HG02678 (cell line): ENCODE data around the gene MKRN3.

ENCODE experiments used
- ATAC-seq: cut with Tn5 transposase; IDR thresholded peaks from one replicate; pipeline ENCODE4 v1.9.1; 2021; ENCODE audit warnings: mild to moderate bottlenecking, moderate library complexity; ENCODE audit not compliant: unreplicated experiment

The MKRN3 gene

DNA sequence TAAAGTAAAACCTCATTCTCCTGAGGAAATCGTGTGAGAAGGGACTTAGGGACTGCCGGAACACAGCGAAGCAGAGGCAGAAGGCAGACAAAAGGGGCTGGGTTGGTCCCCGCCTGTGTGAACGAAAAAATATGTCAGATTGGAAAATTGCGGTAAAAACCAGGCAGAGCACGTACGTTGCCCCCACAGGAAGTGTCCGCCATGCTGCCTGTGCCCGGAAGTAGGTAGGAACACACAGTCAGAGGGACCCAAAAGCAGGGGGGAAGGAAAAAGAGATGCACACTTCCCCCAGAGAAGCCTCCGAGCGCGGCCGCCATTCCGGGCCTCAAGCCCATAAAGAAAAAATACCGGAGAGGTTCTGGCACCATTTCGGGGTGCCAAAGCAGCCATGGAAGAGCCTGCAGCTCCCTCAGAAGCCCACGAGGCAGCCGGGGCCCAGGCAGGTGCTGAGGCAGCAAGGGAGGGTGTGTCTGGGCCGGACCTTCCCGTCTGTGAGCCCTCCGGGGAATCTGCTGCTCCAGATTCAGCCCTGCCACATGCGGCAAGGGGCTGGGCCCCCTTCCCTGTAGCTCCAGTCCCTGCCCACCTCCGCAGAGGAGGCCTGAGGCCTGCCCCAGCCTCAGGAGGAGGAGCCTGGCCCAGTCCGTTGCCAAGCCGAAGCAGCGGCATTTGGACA is at the start of gene MKRN3:
MKRN3 (plus strand) TSS at position 280 of the 676 bp plus-strand sequence; CDS start at position 389, 109 bp downstream.
- no peak for ATAC-seq

DNA sequence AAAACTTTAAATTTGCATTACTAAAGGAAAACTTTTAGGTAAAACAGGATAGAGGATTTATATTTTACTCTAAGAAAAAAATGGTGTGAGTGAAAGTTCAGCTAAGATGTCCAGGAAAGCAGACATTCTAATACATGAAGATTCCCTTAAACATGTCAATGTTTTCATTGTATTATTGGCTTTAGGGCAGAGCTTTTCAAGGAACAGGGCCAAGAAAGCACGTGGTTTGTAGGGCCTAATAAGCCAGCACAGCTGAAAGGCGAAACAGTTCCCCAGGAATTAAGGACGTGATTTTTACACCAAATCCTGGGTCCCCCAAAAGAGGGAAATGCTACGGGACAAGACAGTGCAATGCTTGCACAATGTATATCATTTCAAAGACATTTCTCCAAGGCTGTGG is 48.6 kb upstream of the MKRN3 start:
- no peak for ATAC-seq

DNA sequence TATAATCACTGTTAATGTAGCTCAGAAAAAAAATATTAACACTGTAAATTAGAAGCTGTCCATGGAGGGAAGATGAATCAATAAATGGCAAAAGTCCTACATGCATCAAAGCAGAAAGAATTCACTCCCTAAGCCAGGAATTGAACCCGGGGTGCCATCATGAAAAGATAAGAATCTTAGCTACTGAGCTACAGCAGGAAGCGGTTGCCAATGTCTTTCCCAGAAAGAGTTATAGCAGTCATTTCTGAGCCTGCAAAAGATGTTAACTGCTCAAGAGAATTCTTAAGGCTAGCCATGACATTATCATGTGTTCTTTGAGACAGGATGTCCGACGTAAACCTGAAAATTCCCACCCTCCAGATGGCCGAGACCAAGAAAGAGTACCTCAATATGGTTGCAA is 47.4 kb upstream of the MKRN3 start:
- ATAC-seq, result no peak

DNA sequence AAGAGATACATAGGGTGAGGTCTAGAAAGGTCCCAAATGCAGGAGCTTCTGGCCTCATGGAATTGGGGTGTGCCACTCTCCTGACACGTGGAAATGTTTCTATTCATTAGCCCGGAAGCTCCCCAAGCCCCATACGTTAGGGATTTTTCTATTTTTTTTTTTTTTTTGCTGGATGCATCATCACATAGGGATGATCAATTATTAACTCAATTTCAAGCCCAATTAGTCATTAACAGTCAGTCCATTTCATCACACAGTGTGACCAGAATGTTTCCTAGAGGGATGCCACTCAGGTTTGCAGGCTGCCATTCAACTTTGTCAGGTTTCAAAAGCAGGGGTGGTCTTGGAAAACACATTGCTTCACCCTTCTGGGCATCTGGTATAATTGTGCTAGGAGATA is 40.7 kb upstream of the MKRN3 start:
- no peak for ATAC-seq

DNA sequence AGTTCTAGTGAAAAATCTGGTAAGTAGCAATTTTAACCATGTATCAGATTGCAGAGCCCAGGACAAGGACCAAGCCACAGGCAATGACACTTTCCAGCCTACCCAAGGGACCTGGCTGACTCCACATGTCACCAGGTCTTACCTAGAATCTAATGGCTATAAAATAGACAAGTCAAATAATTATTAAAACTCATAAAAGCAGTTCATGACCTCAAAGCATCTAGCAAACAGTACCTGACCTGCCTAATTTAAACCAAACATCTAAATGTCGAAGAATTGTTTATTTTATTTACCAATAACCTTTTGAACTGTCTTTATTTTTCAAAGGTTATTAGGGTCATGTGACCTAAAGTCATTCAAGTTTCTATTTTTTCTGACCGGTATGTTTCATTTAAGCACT is 35.6 kb upstream of the MKRN3 start:
- no peak for ATAC-seq

DNA sequence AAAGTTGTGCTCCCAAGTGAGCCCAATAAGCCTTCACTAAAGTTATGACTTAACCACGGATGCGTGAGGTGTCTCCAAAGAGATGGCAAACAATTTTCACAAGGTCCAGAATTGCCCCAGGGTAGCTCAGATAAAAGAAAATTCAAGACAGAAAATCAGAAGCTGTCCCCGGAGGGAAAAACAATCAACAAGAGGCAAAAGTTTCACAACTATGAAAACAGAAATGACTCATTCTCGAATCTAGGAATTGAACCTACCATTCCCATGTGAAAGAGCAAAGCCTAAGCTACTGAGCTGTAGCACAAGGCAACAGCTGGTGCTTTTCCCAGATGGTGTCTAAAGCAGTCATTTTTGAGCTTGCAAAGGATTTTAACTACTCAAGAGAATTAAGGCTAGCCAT is 33.5 kb upstream of the MKRN3 start:
- ATAC-seq, result no peak

DNA sequence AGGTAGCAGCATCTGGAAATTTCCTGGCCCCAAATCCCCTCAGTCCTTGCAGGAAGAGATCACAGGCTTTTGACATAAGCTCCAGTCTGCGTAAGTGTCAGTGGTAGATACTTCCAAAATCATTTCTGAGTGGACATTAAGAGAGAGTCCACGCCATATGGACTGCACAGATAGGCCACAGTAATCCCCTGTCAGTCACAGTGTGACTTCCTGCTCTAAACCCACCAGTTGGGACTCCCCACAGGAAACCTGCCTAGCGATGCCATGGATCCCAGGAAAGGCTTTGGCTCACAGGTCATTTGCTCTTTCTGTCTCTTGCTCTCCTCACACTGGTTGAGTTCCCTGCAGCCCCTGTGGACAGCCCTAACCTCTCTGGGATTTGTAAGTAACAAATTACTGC is 28.8 kb upstream of the MKRN3 start:
- ATAC-seq, result no peak

DNA sequence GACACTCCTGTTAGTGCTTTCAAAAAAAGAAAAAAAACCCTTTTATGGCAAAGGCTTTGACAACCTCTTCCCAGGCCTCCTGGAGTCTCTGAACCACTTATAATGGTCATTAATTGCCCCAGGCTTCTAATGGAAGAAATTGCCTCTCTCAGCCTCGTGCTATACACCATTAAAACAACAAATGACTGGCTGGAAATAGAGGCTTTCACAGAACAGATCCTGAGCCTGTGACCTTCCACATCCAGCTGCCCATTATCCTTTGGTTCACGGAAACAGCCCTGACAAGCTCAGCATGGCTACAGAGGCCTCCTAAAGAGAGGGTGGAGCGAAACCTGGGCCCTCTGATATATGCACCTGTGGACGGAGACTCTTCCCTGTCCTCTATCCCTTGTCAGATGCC is 26.8 kb upstream of the MKRN3 start:
- no peak for ATAC-seq

DNA sequence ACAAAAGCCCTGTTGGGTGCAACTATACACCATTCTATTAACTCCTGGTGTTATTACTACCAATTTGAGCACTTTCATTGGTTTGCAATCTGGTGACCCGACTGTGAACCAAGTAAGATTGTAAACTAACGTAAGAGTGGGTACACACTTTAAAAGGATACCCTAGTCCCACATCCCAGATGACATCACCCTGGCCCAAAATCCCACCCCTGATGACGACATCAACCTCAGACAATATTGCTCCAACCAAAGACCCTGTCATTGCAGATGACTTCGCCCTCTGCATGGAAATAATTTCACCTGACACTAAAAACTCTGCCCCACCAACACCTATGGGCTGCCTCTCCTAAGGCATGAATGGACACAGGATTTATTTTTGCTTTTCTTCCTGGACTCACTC is 25.6 kb upstream of the MKRN3 start:
- no peak for ATAC-seq

DNA sequence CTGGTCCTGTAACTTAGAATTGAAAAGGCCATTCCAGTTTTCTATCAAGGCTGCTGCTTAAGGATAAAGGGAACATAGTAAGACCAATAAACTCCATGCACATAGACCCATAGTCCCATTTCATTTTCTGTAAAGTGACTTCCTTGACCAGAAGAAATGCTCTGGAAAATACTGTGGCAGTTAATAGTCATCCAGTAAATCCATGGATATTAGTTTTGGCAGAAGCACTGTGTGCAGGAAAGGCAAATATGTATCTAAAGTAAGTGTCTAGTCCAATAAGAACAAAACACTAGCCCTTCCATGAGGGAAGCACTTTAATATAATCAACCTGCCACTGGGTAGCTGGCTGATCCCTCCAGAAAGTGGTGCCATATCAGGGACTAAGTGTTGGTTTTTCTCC is 19.3 kb upstream of the MKRN3 start:
- no peak for ATAC-seq

DNA sequence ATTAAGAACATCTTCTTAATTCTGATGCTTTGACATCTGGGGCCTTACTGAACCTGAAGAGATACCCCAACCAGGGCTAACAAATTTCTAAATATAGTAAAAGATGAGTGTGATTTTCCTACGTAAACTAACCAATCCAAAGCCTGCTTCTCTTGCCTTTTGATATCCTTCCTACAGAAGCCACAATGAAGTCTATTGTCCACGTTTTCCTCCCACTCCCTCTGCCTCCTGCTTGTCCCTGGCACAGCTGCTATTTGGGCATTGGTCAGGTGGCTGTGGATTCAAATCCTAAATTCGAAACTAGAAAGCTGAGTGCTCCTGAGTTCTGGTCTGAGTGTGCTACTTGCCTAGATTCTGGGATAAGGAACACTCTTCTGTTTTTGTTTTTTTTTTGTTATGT is 17.4 kb upstream of the MKRN3 start:
- ATAC-seq, result no peak

DNA sequence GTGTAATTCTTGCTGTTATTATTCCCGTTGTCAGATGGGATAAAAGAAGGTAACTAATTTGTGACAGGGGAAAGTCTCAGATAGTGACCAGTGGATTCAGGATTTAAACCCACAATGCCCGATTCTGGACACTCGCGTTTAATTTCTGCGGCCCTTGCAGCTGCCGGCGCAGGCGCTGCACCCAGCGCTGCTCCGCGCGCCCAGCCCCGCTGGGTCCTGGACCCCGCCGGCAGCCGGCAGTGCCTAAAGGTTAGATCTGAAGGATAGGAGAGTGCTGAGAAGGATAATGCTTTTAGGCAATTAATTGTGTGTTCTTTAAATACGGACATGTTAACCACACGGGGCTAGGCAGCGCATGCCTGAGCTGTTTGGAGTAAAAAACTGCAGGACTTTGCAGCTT is 3.6 kb upstream of the MKRN3 start:
- ATAC-seq, result no peak

DNA sequence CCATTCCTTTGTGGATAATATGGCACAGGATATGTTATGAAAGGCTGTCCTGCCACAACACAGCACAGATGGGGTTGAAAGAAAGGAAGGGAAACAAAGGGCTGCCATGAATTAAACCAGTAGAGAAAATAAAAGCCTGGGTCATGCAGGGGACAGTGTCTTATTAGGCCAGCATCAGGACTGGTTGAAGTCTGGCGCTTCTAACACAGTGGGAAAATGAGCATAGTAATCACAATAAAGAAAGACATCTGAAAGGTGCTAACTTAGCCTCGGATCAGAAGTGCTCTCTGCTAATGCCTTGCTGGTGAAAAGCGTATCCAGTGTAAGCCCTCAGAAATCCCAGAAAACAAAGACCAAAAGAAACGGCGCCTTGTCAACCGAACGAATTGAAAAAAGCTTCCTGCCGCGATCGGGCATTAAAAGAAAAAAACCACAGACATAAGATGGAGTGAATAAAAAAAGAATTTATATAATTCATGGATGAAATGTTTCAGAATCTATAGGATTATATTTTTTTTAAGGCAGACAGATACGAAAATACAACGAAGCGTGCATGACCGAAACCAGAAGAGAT is 566 bp upstream of the MKRN3 start:
- ATAC-seq, result no peak

DNA sequence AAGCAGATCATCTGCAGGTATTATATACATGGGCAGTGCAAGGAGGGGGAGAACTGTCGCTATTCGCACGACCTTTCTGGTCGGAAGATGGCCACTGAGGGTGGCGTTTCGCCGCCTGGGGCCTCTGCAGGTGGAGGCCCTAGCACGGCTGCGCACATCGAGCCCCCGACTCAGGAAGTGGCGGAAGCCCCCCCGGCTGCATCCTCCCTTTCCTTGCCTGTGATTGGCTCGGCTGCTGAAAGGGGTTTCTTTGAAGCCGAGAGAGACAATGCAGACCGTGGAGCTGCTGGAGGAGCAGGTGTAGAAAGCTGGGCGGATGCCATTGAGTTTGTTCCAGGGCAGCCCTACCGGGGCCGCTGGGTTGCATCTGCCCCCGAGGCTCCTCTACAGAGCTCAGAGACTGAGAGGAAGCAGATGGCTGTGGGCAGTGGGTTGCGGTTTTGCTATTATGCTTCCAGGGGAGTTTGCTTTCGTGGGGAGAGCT is 639 bp downstream of the MKRN3 start:
- no peak for ATAC-seq

DNA sequence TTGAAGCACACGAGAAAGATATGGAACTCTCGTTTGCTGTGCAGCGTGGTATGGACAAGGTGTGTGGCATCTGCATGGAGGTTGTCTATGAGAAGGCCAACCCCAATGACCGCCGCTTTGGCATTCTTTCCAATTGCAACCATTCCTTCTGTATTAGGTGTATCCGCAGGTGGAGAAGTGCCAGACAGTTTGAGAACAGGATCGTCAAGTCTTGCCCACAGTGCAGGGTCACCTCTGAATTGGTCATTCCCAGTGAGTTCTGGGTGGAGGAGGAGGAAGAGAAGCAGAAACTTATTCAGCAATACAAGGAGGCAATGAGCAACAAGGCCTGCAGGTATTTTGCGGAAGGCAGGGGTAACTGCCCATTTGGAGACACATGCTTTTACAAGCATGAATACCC is 1.2 kb downstream of the MKRN3 start:
- ATAC-seq, result no peak

DNA sequence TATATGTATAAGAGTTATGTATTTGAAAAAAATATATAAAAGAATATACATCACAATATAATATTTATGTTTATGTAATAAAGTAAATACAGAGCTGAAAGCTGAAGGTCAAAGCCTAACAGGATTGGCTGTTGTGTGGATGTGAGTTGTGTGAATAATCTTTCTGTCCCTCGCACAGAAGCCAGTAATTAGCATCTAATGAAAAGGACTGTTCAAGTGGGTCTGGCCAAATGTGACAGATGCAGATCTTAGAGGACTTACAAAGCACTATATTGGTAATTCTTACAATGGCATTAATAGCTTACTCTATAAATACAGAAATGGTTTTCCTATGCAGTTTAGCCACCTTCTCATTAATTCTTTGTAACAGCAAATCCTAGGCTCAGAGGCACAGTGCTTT is 2.4 kb downstream of the MKRN3 start:
- no peak for ATAC-seq

DNA sequence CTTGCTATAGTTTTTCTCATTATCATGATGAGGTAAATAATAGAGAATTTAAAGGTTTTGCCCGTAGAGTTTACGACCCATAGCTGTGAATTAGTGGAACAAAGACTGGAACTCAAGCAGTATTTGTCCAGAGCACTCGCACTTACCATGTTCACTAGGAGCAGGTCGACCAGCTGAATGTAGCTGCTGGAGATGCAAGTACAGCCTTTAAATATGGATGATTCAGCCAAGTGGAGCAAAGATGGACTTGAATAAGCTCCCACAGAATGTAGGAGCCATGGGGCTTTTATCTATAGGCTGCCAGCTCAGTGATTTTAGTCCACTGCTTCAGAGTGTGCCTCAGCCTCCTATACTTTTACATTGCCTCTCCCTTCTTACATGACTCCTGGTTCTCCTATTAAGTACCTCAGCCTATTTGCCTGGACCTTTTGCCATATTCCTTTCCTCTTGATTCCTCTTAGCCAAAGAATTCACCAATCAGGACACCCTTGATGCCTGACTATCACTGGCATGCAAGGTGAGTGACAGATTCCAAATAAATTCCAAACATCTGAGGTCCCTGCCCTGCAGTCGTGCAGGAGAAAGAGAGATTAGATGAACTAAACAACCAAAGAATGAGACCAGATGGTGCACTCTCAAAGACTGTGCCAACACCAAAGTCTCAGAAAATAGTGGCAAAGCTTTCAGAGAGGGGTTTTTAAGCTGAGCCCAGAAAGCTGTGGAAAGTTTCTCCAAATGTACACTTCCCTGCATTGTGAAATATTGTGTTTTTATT is 3.9 kb downstream of the MKRN3 start:
- ATAC-seq, result no peak

DNA sequence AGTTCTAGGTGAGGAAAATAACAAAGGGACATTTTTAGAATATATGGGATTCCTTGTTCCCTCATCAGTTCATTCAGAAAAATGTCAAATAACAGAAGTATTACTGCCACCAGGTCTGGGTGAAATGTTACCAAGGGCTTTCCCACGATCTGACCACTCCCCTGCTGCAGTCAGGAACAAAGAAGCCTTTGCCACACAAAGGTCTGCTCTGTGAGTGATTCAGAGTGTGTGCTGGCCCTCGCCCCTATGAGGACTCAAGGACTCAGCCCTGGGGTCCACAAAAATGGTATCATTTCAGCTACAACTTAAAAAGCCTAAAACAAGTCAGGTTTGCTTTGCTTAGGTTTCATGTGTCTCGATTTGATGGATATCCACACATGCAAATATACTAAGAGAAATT is 5.0 kb downstream of the MKRN3 start:
- no peak for ATAC-seq

DNA sequence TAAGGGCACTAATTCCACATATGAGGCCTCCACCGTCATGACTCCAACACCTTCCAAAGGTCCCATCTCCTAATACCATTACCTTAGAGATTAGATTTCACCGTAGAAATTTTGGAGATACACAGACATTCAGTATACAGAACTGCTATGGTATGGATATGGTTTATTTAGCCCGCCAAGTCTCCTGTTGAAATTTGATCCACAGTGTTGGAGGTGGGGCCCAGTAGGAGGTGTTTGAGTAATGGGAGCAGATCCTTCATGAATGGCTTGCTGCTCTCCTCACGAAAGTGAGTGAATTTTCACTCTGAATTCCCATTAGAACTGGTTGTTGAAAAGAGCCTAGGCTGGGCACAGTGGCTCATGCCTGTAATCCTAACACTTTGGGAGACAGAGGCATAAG is 7.4 kb downstream of the MKRN3 start:
- ATAC-seq, result no peak

DNA sequence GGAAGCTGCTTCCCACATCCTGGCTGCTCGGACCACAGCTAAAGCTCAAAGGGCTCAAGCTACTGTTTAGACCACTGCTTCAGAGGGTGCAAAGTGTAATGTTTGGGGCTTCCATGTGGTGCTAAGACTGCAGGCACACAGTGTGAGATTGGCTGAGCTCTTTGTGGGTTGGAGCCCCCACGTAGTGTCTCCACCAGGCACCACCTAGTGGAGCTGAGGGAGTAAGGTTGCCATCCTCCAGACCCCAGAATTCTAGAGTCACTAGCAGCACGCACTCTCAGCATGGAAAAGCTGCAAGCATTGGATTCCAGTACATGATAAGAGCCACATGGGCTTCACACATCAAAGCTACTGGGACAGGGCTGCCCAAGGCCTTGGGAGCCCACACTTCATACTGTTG is 9.3 kb downstream of the MKRN3 start:
- ATAC-seq, result no peak

DNA sequence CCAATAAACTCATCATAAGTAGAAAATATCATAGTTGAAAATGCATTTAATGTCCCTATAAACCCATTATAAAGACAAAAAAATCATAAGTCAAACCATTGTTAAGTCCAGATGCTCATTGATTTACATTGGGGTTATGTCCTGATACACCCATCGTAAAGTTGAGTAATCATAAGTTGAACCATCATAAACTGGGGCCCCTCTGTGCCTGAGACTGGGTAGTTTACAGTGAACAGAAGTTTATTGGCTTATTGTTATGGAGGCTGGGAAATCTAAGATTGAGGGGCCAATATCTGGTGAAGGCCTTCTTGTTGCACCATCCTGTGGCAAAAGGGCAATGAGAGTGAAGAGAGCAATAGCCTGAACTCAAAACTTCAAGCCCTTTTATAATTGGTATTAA is 10.6 kb downstream of the MKRN3 start:
- ATAC-seq, result no peak

DNA sequence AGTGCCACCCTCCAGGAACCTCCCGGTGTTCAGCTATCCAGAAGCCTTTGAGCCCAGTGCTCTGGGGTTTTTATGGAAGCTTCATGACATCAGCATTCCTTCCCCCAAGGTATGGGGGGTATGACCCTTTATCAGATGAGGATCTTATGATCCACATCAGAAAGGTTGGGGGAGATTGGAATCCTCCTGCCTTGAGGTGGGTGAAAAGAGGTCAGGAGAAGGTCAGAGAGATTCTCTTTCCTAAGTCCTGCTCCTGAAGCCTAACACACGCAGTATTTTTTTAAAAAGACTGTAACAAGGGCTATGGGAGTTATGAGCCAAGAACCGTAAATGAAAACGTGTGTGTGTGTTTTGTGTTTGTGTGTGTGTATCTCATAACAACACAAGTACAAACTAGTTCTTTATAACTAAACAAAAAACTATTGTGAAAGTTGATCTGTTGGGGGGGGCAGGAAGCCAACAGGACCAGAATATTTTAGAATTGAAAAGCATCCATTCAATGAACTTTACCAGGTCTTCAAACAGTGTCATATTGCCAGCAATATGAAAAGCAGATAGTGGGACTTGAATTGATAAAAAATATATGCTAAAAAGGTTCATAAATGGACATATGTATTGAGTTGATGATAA is 13.2 kb downstream of the MKRN3 start:
- ATAC-seq, result no peak
